GM13976 (cell line): ENCODE data around the gene PRRT4.
A peak's percentile ranks its signal among the peaks of the same experiment; 100 is the strongest.

Source experiments
- DNase-seq: peaks from one replicate; pipeline ENCODE4 v3.0.0; 2012; ENCODE audit warnings: low spot score
- in situ Hi-C: fragments of 300-500 bp; cut with MboI; formaldehyde crosslinking; loops from one replicate; pipeline ENCODE4 v1.12.0; 2022; ENCODE audit warnings: low sequenced_read_pairs, mixed read lengths, inconsistent platforms; ENCODE audit not compliant: unreplicated experiment
- TF ChIP-seq, protein P1 (sequence below): IDR thresholded peaks from 2 replicates; pipeline ENCODE4 v1.5.1; 2012; ENCODE audit warnings: borderline replicate concordance, mild to moderate bottlenecking; ENCODE audit not compliant: insufficient read depth; ENCODE audit errors: extremely low read depth, missing control alignments, control extremely low read depth

Gene PRRT4

GRCh38 chr7:128356546-128357216, 4.8 kb downstream of the PRRT4 start:
- TF ChIP-seq, protein P1, sequence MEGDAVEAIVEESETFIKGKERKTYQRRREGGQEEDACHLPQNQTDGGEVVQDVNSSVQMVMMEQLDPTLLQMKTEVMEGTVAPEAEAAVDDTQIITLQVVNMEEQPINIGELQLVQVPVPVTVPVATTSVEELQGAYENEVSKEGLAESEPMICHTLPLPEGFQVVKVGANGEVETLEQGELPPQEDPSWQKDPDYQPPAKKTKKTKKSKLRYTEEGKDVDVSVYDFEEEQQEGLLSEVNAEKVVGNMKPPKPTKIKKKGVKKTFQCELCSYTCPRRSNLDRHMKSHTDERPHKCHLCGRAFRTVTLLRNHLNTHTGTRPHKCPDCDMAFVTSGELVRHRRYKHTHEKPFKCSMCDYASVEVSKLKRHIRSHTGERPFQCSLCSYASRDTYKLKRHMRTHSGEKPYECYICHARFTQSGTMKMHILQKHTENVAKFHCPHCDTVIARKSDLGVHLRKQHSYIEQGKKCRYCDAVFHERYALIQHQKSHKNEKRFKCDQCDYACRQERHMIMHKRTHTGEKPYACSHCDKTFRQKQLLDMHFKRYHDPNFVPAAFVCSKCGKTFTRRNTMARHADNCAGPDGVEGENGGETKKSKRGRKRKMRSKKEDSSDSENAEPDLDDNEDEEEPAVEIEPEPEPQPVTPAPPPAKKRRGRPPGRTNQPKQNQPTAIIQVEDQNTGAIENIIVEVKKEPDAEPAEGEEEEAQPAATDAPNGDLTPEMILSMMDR: no peak
- in situ Hi-C loops: no loop called here
- DNase-seq: no peak

DNA sequence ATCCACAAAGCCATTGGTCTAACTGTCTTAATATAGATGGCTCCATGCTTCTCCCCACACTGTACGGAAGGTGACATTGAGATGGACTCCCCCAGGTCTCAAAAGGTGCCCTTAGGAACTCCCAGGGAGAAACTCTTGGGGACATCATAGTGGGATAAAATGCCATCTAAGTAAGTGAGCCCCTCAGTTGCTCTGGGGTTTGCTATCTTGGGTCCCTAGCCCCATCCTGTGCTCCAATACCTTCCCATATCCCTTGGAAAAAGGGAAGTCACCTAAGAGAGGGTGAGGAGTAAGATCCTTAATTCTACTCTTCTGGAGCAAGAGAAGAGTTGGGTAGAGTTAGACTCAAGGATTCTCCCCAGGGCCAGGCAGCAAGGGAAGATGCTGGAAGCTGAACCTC, 7.9 kb downstream of the PRRT4 start:
- TF ChIP-seq, protein P1: no peak
- no peak for DNase-seq
- in situ Hi-C loops: no loop called here

DNA sequence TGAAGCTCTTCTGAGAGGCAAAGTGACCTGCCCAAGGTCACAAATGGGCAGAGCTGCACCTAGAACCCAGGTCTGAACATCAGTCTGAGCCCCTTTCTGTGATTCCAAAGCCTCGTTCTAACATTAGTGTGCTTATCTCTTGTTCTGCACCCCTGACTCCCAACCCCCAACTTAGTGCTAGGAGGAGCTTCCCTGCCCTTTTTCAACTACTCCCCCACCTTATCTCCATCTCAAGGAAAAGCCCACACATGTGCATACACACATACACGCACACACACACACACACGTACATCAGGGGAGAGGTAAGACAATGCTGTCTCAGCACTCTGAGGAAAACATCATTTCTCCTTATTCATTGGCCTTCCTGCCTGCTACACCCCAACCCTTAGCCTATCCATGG, 8.3 kb downstream of the PRRT4 start:
- in situ Hi-C loops: no loop called here
- TF ChIP-seq, protein P1: no peak
- no peak for DNase-seq

- in situ Hi-C loops: no loop called here
- DNase-seq: no peak
- TF ChIP-seq, protein P1: no peak
These were observed 8.9 kb downstream of the PRRT4 start for GRCh38 chr7:128352636-128353035.

GRCh38 chr7:128352153-128352537, 9.3 kb downstream of the PRRT4 start:
- TF ChIP-seq, protein P1: peak; percentile 10
- in situ Hi-C loops: no loop called here
- DNase-seq: no peak

DNA sequence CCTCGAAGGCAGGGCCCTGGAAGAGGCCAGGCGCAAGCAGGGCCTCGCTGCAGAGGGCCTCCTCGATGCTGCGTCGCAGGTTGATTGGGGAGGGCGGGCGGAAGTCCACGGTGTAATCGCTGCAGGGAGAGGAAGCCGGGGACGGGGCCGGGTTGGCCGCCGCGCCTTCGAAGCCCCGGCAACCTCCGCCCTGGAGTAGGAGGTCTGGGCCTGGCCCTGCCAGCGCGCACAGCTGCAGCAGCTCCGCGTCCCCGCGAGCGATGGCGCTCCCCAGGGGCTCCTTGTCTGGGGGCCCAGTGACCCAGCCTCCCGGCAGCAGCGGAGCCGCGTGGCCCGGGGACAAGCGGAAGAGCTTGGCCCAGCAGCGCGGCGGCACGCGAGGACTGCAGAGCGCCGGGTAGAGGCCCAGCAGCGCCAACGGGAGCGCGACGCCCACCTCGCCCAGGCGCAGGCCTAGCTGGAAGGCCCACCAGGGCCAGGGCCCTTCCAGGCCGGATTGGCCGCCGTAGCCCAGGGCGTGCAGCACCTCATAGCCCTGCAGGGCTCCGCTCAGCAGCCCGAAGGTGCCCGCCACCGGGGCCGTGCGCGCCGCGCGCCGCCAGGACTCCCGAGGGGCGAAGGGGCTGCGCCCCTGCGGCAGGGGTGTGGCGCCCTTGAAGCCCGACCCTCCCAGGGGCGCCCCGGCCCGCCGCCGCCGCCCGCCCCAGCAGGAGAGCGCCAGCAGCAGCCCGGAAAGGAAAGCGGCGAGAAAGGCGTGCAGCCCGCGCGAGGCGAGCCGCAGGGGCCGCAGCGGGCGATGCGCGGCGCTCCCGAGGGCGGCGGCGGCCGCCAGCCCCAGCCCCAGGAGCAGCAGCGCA, 10.0 kb downstream of the PRRT4 start:
- TF ChIP-seq, protein P1: no peak
- in situ Hi-C loops: no loop called here
- no peak for DNase-seq
